ENCODE data around the gene DSCAML1. TPM values are rescaled to one million over a fixed set of nuclear protein-coding genes. Genes with fewer than 3 reads are reported as not detected.

DSCAML1 gene
- total and polyA plus RNA-seq, 10 of the 15 experiments (the other 5 are each of a cell fraction or from before 2014, with no cell fraction given), result 0.03 to 0.18 (median 0.06) TPM; not detected in 1

GRCh38 chr11:117826832-117827231 is 29.8 kb upstream of the DSCAML1 start:
- H3K4me3 ChIP-seq, result no peak overlapping the region
- 47% methylated on average over 3 of the region's 3 CpGs for WGBS (ENCODE audit: insufficient coverage, insufficient replicate concordance, low lambda C conversion rate, missing lambda C conversion rate)
- H3K9ac ChIP-seq (ENCODE audit: control insufficient read depth, insufficient read depth, low read length), result no peak overlapping the region
- no peak for TF ChIP-seq RAD51 (IDR thresholded peaks at IDR 0.05)
- TF ChIP-seq ATF2 (IDR thresholded peaks at IDR 0.05; ENCODE audit: low read length), result no peak
- no peak for TF ChIP-seq REST (IDR thresholded peaks at IDR 0.05; ENCODE audit: low read depth, low read length)
- no peak for TF ChIP-seq ZZZ3 (IDR thresholded peaks at IDR 0.05; ENCODE audit: control insufficient read depth, insufficient read length, low read depth)
- TF ChIP-seq FOXM1 (IDR thresholded peaks at IDR 0.05; ENCODE audit: low read depth, low read length), result no peak
- POLR2A ChIA-PET, result interaction anchor here (0.7 kb wide), 1 partner anchor 124 kb away, joined by 3 read pairs; no protein-coding TSS in a partner anchor
- ATAC-seq, result no peak
- no peak for DNase-seq (ENCODE audit: low read depth, low spot score)
- SMC1A ChIA-PET (ENCODE audit: uncharacterized antibody, unreplicated experiment), result interaction anchor here (0.8 to 9.6 kb wide), 9 partner anchors 9 to 256 kb away, joined by 3 to 98 read pairs (median 4); no protein-coding TSS in a partner anchor
- in situ Hi-C loops (cut with MboI) (no loop called here), intact Hi-C loops (cut with micrococcal nuclease; ENCODE audit: unreplicated experiment) (no loop called here)
- no peaks in the 10 kb centered on the region for H3K36me3 ChIP-seq (ENCODE audit: control insufficient read depth in 2 of 2, insufficient read depth in 2 of 2, low read length in 1 of 2)
- no peaks in the 10 kb centered on the region for H4K20me1 ChIP-seq (ENCODE audit: control insufficient read depth, insufficient read depth)
- H3K79me2 ChIP-seq (ENCODE audit: control insufficient read depth, insufficient read depth, low read length), result no peaks in the 10 kb centered on the region
- no TSS peak for BruUV-seq (replicated peaks)
- CTCF ChIA-PET, result interaction anchor here (0.9 to 16.0 kb wide), 8 partner anchors 10 to 226 kb away, joined by 3 to 503 read pairs (median 14); no protein-coding TSS in a partner anchor
- H3K4me1 ChIP-seq (ENCODE audit: control insufficient read depth, insufficient read depth, low read length), result peaks cover 17% of the 10 kb centered on the region
- no peaks in the 10 kb centered on the region for H3K9me3 ChIP-seq (replicated peaks; ENCODE audit: control insufficient read depth, insufficient read depth, low read length)
- H3K4me2 ChIP-seq (ENCODE audit: control insufficient read depth, insufficient read depth), result no peak overlapping the region
- H3K27me3 ChIP-seq (replicated peaks in 1 of 2; ENCODE audit: control insufficient read depth in 2 of 2, insufficient read depth in 2 of 2, low read length in 1 of 2), result no peaks in the 10 kb centered on the region
- no peak overlapping the region for H3K27ac ChIP-seq (ENCODE audit: control insufficient read depth, insufficient read depth)
- RAD21 ChIA-PET (ENCODE audit: unreplicated experiment), result interaction anchor here (0.7 to 22.6 kb wide), 7 partner anchors 10 to 226 kb away, joined by 3 to 393 read pairs (median 5); no protein-coding TSS in a partner anchor
- H2AFZ ChIP-seq (ENCODE audit: control insufficient read depth, low read depth, low read length), result no peak overlapping the region
- no peak for FAIRE-seq

Measured in GM12878 (cell line).